ENCODE results near the gene MAP1B. TPM values are rescaled to one million over a fixed set of nuclear protein-coding genes. Genes with fewer than 3 reads are reported as not detected.

Gene MAP1B
- total RNA-seq, 1 experiment from 2014 or later, result 135 TPM

- H3K4me1 ChIP-seq (ENCODE audit: insufficient read depth, low read length, poor library complexity, severe bottlenecking), result peaks cover 12% of the 10 kb centered on the region
- CTCF ChIA-PET, result no interaction called here
- H3K36me3 ChIP-seq (ENCODE audit: insufficient read depth, low read length, poor library complexity, severe bottlenecking), result peaks cover 6% of the 10 kb centered on the region
- no peaks in the 10 kb centered on the region for H3K9me3 ChIP-seq (ENCODE audit: low read depth, low read length, poor library complexity, severe bottlenecking)
- no peak for DNase-seq (ENCODE audit: low spot score)
- intact Hi-C loops (cut with micrococcal nuclease; ENCODE audit: unreplicated experiment), result no loop called here
- POLR2A ChIA-PET (ENCODE audit: low non-redundant PET), result no interaction called here
- no peaks in the 10 kb centered on the region for H3K27me3 ChIP-seq (replicated peaks; ENCODE audit: insufficient read depth, low read depth, low read length, poor library complexity)
- BruUV-seq (replicated peaks), result no TSS peak
- H3K27ac ChIP-seq (ENCODE audit: low read depth, low read length, poor library complexity, severe bottlenecking), result no peak overlapping the region
- TF ChIP-seq CTCF (conservative IDR thresholded peaks at IDR 0.05; ENCODE audit: low read depth, low read length) (no peak), EZH2 (IDR thresholded peaks at IDR 0.05; ENCODE audit: borderline replicate concordance, low read depth, low read length, poor library complexity, severe bottlenecking) (no peak)
- no peak overlapping the region for H3K4me3 ChIP-seq (ENCODE audit: low read depth, low read length, poor library complexity, severe bottlenecking)
These were observed 65.5 kb downstream of the MAP1B start for GRCh38 chr5:72172786-72173185.

- TF ChIP-seq EZH2 (IDR thresholded peaks at IDR 0.05; ENCODE audit: borderline replicate concordance, low read depth, low read length, poor library complexity, severe bottlenecking) (no peak), CTCF (conservative IDR thresholded peaks at IDR 0.05; ENCODE audit: low read depth, low read length) (no peak)
- CTCF ChIA-PET, result no interaction called here
These were observed 70.3 kb downstream of the MAP1B start for GRCh38 chr5:72177538-72177937.

GRCh38 chr5:72179028-72179815 is 71.9 kb downstream of the MAP1B start:
- CTCF ChIA-PET, result no interaction called here
- Histone ChIP-seq H3K4me1 (ENCODE audit: insufficient read depth, low read length, poor library complexity, severe bottlenecking) (peaks cover 22% of the 10 kb centered on the region), H3K27me3 (replicated peaks; ENCODE audit: insufficient read depth, low read depth, low read length, poor library complexity) (no peaks in the 10 kb centered on the region), H3K4me3 (ENCODE audit: low read depth, low read length, poor library complexity, severe bottlenecking) (no peak overlapping the region), H3K9me3 (ENCODE audit: low read depth, low read length, poor library complexity, severe bottlenecking) (no peaks in the 10 kb centered on the region), H3K36me3 (ENCODE audit: insufficient read depth, low read length, poor library complexity, severe bottlenecking) (peaks cover 11% of the 10 kb centered on the region), H3K27ac (ENCODE audit: low read depth, low read length, poor library complexity, severe bottlenecking) (peak overlapping the region; percentile 21)
- intact Hi-C loops (cut with micrococcal nuclease; ENCODE audit: unreplicated experiment), result no loop called here
- no TSS peak for BruUV-seq (replicated peaks)
- POLR2A ChIA-PET (ENCODE audit: low non-redundant PET), result interaction anchor here (0.5 kb wide), 1 partner anchor 30 kb away, joined by 3 read pairs; no protein-coding TSS in a partner anchor
- peak; percentile 60 for DNase-seq (ENCODE audit: low spot score)
- TF ChIP-seq CTCF (conservative IDR thresholded peaks at IDR 0.05; ENCODE audit: low read depth, low read length) (no peak), EZH2 (IDR thresholded peaks at IDR 0.05; ENCODE audit: borderline replicate concordance, low read depth, low read length, poor library complexity, severe bottlenecking) (no peak)

More at GRCh38 chr5:72177538-72177937, 70.3 kb downstream of the MAP1B start:
- intact Hi-C loops (cut with micrococcal nuclease; ENCODE audit: unreplicated experiment), result no loop called here
- H3K36me3 ChIP-seq (ENCODE audit: insufficient read depth, low read length, poor library complexity, severe bottlenecking), result peaks cover 6% of the 10 kb centered on the region
- peaks cover 11% of the 10 kb centered on the region for H3K4me1 ChIP-seq (ENCODE audit: insufficient read depth, low read length, poor library complexity, severe bottlenecking)
- H3K27ac ChIP-seq (ENCODE audit: low read depth, low read length, poor library complexity, severe bottlenecking), result no peak overlapping the region
- no peak overlapping the region for H3K4me3 ChIP-seq (ENCODE audit: low read depth, low read length, poor library complexity, severe bottlenecking)
- BruUV-seq (replicated peaks), result no TSS peak
- no peak for DNase-seq (ENCODE audit: low spot score)
- H3K27me3 ChIP-seq (replicated peaks; ENCODE audit: insufficient read depth, low read depth, low read length, poor library complexity), result no peaks in the 10 kb centered on the region
- H3K9me3 ChIP-seq (ENCODE audit: low read depth, low read length, poor library complexity, severe bottlenecking), result no peaks in the 10 kb centered on the region
- POLR2A ChIA-PET (ENCODE audit: low non-redundant PET), result no interaction called here
